ENCODE measurements around the gene NEUROG2.

Gene NEUROG2

DNA sequence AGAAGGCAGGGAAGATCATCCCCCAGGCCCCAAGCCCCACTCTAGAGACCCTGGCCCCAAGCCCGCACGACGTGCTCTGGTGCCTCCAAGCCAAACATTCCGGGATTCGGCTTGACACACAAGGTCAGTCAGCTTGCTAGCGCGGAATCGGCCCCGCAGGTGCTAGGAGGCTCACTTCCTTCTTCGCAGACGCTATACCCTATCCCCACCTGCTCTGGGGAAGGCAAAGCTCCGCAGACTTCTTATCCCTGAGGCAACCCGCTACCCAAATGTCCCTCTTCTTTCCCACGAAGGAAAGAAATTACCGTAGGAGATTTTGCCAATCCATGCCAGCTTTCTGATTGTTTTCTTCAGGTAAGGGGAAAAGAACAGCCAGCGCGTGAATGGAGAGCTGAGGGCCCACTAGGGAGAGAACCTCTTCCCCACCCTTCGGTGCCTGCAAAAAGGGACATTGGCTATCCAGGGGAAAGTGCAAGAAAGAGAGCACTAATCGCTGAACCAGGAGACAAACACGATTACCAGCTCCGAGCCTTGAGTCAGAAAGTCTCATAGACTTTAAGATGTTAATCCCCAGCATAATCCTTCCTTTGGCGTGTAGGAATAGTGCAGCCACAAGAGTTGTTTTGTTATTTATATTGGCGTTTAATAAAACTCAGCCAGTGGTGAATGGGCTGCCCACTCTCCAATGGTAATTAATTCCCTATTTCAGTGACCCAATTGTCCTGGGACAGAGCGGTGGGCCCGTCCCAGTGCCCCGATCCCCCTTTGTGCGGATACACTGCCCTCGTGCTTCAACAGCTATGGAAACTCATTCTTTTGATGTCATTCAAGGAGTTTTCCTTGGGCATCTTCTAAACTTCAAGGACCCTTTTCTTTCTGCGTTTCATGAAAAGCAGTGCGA is 5.4 kb upstream of the NEUROG2 start:
- H3K27ac ChIP-seq = no peak overlapping the region
- DNase-seq (ENCODE audit: low read depth, low spot score) = no peak

DNA sequence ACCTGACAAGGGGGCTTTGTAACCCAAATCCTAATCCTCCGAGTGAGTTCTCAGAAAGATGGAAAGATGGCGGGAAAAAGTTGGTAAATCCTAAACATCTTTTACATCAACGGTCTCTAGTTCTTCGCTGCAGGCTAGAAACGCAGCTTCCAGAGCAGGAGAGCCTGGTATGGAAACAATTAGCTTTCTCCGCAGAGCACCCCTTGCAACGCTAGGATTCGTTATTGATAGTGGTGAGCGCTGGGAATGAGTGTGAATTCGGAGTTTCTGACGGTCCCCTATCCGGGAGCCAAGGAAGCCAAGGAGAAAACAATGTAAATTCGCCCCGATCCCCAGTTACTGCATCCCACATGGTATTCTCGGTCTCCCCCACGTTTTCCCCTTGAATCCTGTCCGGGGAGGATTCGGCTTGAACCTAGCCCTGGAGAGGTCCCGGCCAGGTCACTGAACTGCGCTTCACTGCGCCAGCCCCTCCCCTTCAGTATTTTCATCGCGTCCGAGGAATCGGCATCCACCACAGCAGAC is 4.7 kb upstream of the NEUROG2 start:
- no peak for DNase-seq (ENCODE audit: low read depth, low spot score)
- no peak overlapping the region for H3K27ac ChIP-seq

GRCh38 chr4:112519689-112520597 is 4.0 kb upstream of the NEUROG2 start:
- DNase-seq (ENCODE audit: low read depth, low spot score) = no peak
- no peak overlapping the region for H3K27ac ChIP-seq

GRCh38 chr4:112518675-112519074 is 2.7 kb upstream of the NEUROG2 start:
- no peak overlapping the region for H3K27ac ChIP-seq
- no peak for DNase-seq (ENCODE audit: low read depth, low spot score)

DNA sequence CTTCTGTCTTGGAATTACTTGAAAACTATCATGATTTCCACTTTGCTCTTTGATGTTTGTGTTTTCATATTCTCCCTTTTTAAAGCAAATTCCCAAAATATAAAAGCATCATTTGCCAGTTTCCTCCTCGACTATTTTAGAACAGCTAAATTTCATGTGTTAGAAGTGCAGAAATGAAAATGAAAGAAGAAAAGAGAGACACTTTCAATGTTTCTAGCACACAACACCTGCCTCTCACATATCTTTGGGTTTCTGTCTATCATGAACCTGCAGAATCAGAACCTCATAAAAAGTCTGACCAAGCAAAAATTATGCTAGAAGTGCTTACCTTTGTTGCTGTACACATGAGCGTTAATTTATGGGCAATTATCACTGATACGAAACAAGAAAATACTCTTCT is 1.9 kb upstream of the NEUROG2 start:
- DNase-seq (ENCODE audit: low read depth, low spot score) = no peak
- no peak overlapping the region for H3K27ac ChIP-seq

DNA sequence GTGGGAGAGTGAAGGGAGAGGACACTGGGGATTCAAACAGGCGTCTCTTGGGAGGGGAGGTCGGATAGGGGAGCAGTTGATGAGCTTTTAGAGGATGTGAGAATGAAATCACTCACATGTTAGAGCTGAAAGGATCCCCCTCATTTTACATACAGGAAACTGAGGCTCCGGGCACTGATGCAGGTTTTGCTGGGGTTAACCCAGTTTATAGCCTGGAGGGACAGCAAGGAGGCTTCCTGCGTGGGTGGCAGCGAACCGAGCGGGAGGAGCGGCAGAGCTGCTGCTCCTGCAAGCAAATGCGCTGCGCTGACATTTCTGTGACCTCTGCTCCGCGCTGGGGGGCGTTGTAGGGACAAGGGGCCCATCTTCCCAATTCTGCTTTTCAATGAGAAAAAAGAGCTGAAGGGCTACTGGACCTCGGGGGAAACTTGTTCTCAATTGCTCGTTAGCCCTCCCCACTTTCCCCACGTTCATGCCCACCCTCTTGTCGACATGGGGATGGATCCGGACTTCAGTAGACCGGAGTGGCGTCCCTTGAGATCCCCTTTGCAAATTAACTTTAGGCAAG is 1.2 kb upstream of the NEUROG2 start:
- no peak for DNase-seq (ENCODE audit: low read depth, low spot score)
- H3K27ac ChIP-seq = no peak overlapping the region

DNA sequence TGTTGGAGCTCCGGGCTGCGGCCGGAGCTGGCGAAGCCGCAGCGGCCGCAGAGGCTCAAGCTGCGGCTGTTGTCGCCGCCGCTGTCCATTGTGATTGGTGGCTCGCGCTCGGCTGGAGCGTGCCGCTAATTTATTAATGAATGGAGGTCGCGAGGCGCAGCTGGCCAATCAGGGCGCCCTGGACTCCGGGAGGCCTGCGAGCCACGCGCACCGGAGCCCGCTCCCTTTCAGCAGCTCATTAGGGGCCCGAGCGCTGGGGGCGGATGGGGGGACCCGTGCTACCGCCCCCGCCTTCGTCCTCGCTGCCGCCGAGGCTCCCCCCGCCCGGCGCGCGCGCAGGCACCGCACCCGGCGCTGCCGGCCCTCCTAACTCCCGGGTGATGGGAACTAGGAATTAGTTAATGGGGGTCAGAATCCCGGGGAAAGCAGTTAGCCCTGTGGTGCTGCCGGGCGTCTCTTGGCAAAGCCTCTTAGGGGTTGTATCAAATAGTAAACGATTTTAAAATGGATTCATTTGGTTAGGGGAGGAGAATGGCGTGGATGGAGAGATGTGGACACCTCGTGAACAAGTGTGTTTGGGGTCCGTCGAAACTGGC is 589 bp upstream of the NEUROG2 start:
- H3K27ac ChIP-seq = no peak overlapping the region
- no peak for DNase-seq (ENCODE audit: low read depth, low spot score)

DNA sequence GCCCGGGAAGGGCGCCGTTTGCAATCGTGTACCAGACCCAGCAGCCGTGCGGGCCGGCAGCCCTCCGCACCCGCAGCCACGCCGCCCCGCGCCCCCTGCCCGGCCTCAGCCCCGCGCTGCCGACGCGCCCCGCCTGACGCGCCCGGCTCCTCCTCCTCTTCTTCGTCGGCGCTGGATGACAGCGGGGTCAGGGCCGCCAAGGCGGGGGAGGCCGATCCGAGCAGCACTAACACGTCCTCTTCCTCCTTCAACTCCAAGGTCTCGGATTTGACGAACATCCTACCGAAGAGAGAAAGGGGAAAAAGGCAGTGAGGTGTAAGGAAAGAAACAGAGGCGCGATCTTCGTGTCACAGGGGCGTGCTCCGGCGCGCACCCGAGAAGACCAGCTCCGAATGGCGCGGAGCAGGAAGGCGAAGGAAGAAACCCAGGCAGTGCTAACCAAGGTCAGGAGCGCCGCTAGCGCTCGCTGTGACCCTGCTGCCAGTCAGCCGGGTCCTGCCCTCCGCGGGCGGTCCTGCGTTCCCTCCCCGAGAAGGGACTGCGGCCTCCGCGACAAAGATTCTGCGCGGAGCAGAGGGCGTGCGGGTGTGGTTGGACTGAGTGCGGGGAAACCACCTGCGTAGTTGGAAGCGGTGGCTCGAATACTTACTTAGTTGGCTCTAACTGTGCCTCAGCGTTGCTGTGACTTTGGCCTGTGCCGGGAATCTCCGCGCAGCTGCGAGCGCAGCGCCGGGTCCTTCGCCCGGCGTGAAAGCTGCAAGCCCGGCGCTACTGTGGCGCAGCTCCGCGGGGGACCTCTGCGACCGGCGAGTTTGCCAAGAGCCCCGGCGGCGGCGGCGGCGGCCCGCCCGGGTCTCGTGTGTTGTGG is 548 bp downstream of the NEUROG2 start:
- no peak for DNase-seq (ENCODE audit: low read depth, low spot score)
- H3K27ac ChIP-seq = no peak overlapping the region

GRCh38 chr4:112514647-112515197 is 1.3 kb downstream of the NEUROG2 start:
- no peak overlapping the region for H3K27ac ChIP-seq
- no peak for DNase-seq (ENCODE audit: low read depth, low spot score)

GRCh38 chr4:112513971-112514646 is 1.9 kb downstream of the NEUROG2 start:
- no peak for DNase-seq (ENCODE audit: low read depth, low spot score)
- H3K27ac ChIP-seq = no peak overlapping the region

GRCh38 chr4:112511803-112512118 is 4.2 kb downstream of the NEUROG2 start:
- no peak overlapping the region for H3K27ac ChIP-seq
- no peak for DNase-seq (ENCODE audit: low read depth, low spot score)

DNA sequence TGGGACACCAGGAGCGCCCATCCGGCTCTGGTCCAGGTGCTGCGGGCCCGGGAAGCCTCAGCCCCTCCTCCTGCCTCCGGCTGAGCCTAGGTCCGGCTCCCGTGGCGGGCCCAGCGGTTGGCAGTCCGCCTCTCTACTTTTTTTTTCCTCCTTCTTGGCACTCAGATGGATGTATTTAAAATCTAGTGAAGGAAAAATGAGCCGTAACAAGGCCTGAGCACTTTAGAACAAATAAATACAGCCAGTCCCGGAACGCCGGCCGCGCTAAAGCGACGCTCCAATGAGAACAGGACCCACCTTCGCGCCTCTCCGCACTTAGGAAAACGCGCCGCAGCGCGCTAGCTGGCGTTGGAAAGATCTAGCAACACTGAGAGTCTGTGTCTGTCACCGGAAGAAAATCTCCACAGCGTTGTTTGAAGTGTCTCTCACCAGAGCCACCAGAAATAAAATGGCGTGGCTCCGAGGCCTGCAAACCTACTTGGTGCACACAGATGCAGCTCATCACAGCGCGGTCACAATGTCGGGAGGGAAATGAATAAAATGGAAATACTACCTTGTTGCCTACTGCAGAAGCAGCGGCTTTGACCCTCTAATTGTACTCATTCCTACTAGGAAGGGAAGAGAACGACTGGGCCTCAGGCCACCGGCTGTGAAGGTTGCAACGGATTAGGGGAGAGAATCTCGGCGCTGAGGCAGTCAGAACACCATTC is 4.7 kb downstream of the NEUROG2 start:
- no peak overlapping the region for H3K27ac ChIP-seq
- no peak for DNase-seq (ENCODE audit: low read depth, low spot score)

DNA sequence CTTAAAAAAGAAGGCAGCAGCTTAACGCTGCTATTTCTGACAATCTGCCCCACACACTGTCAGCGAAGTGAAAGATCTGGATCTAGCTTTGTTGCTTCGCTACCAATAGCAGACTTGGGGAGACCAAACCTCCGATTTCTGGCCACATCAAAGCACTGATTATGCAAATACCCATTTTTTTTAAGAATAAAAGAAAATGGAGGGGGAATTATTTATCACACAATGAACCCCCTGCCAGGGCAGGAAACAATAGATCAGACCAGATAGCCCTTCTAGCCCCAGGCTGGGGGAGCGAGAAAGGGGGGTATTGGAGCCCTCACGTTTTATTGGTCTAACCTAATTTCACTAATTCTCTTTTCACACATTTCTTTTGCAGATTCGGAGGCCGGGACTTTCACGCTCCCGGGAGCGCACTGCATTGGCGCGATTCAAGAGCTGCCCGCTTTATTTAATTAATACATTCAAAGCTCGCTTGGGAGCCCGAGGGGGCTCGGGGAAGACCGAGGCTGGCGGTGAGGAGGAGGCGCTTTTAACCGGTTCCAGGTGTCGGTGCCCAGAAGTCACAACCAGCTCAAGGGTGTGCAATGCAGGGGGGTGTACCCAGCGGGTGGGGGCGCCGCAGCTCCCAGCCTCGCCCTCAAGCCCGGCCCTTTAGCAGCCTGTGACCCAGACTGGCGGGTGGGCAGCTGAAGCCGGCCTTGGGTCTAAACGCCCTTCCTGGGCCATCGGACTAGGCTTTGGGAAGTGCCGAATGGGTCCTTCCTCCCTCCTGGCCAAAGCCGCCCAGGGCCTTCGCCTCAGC is 5.5 kb downstream of the NEUROG2 start:
- no peak overlapping the region for H3K27ac ChIP-seq
- DNase-seq (ENCODE audit: low read depth, low spot score) = no peak

DNA sequence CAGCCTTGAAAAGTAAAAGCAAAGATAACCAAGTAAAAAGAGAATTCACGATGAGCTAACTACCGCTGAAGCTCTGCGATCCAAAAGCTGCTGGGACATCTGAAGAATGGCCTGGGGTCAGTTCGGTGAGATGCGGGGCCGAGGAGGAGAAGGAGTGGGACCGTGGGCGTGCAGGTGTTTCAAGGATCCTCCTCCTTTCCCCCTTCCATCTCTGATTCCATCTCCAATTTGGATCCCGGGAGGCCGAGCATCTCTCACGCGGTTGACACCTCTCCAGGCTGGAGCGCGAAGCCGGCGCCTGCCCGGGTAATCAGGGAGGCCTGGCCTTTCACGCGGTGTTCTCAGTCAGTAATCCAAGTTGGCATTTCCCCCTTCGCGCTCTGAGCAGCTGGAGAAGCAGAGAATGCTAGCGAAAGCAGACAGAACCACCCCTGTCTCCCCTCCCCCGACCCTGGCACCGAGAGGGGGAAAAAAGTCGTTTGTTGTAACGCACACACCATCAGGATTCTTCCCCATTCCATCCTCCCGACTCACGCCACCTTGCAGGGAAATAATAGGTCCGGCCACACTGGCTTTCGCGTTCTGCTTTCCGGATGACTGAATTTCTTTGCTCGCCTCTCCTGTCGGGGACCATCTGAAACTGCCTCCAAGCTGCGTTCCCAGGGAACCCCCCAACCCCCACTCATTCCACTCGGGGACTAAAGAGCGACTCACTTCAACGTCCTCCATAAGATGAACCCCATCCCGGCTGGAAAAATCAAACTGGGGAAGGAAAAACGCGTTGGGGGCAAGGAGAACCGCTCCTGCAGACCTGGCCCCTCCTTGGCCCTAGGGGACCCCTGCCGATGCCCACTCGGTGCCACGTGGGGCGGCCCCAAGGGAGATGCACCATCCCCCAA is 6.5 kb downstream of the NEUROG2 start:
- no peak overlapping the region for H3K27ac ChIP-seq
- DNase-seq (ENCODE audit: low read depth, low spot score) = no peak

DNA sequence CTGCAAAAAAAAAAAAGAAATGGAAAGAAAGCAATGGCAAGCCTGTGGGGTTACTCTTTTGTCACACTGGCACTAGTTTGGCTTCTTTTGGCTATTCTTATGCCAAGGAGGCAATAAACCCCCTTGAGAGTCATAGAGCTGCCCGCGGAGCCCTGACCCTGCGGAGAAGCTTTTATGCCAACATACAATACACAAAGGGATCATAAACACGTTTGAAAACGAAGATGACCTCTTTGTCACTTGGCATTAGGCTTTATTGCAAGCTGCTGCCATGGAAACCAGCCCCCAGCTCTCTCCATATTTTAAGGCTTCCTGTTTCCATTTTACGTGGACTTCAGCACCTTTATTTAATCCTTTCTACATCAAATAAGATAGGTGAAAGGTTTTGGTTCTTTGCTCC is 7.6 kb downstream of the NEUROG2 start:
- DNase-seq (ENCODE audit: low read depth, low spot score) = no peak
- H3K27ac ChIP-seq = no peak overlapping the region

GRCh38 chr4:112504807-112505206 is 11.2 kb downstream of the NEUROG2 start:
- DNase-seq (ENCODE audit: low read depth, low spot score) = no peak
- no peak overlapping the region for H3K27ac ChIP-seq

All from epithelial cell of prostate (primary cell).